IMR-90 (cell line): ENCODE measurements around the gene FAM24B. TPM values are rescaled to one million over a fixed set of nuclear protein-coding genes. Genes with fewer than 3 reads are reported as not detected.

ENCODE experiments used
- ATAC-seq: fragments of 200-7000 bp; cut with Tn5 transposase; 2 replicates; pipeline ENCODE4 v1.9.1; 2020; ENCODE audit warnings: low read depth, mild to moderate bottlenecking, moderate library complexity
- BruUV-seq: library from RNA; stranded (reverse); fragments of 400-500 nt; replicated peaks from 2 replicates; lab custom pipeline; 2021; lab: Mats Ljungman, UMichigan
- CTCF ChIA-PET: fragments of 300-600 bp; formaldehyde crosslinking; extraction: SDS; loops from one replicate; lab custom pipeline; 2021; ENCODE audit warnings: antibody characterized with exemption; lab: Yijun Ruan, JAX
- POLR2A ChIA-PET: fragments of 300-600 bp; sonication (Branson Sonifier 250); formaldehyde crosslinking; loops from one replicate; lab custom pipeline; 2022; ENCODE audit warnings: antibody characterized with exemption; ENCODE audit not compliant: unreplicated experiment; lab: Charles Lee
- DNase-seq: peaks from one replicate; pipeline ENCODE4 v3.0.0; 2013
- H2AFZ ChIP-seq: replicated peaks from 2 replicates; pipeline ENCODE3; 2013; ENCODE audit warnings: low read length, mild to moderate bottlenecking; ENCODE audit not compliant: poor library complexity
- H2AK5ac ChIP-seq: 2 replicates; pipeline ENCODE4 v1.6.1; 2013; ENCODE audit warnings: low read depth, low read length, inconsistent platforms
- H2AK9ac ChIP-seq: replicated peaks from 2 replicates; pipeline ENCODE3; 2013; ENCODE audit warnings: mild to moderate bottlenecking, low read depth, low read length, moderate library complexity; ENCODE audit not compliant: poor library complexity
- H2BK120ac ChIP-seq: 2 replicates; pipeline ENCODE4 v1.6.1; 2013; ENCODE audit warnings: low read depth, low read length, inconsistent platforms
- H2BK15ac ChIP-seq: 3 replicates; pipeline ENCODE4 v1.6.1; 2013; ENCODE audit warnings: low read depth, low read length, inconsistent platforms
- H2BK20ac ChIP-seq: 2 replicates; pipeline ENCODE4 v1.6.1; 2013; ENCODE audit warnings: low read depth, mild to moderate bottlenecking, inconsistent platforms, low read length, moderate library complexity
- H2BK5ac ChIP-seq: 2 replicates; pipeline ENCODE4 v1.6.1; 2013; ENCODE audit warnings: mild to moderate bottlenecking, low read depth, low read length, inconsistent platforms; ENCODE audit not compliant: poor library complexity, severe bottlenecking
- H3K14ac ChIP-seq: replicated peaks from 2 replicates; pipeline ENCODE4 v1.6.1; 2013; ENCODE audit warnings: low read depth, low read length, inconsistent platforms
- H3K18ac ChIP-seq: 2 replicates; pipeline ENCODE4 v1.6.1; 2013; ENCODE audit warnings: low read depth, low read length, control low read depth
- H3K23ac ChIP-seq: 2 replicates; pipeline ENCODE4 v1.6.1; 2013; ENCODE audit warnings: low read depth, low read length, inconsistent platforms
- H3K27ac ChIP-seq: 2 replicates; pipeline ENCODE4 v1.5.1; 2013; ENCODE audit warnings: mild to moderate bottlenecking, control low read depth, low read length; ENCODE audit not compliant: insufficient read depth
- H3K27me3 ChIP-seq: 2 replicates; pipeline ENCODE4 v1.6.1; 2013; ENCODE audit warnings: low read length; ENCODE audit not compliant: control insufficient read depth, insufficient read depth
- H3K36me3 ChIP-seq: 2 replicates; pipeline ENCODE4 v1.6.1; 2013; ENCODE audit warnings: low read length, mixed read lengths; ENCODE audit not compliant: control insufficient read depth, insufficient read depth
- H3K4ac ChIP-seq: 2 replicates; pipeline ENCODE4 v1.6.1; 2013; ENCODE audit warnings: low read depth, low read length, inconsistent platforms
- H3K4me1 ChIP-seq: 2 replicates; pipeline ENCODE4 v1.6.1; 2013; ENCODE audit warnings: low read length, mixed read lengths; ENCODE audit not compliant: control insufficient read depth, insufficient read depth
- H3K4me2 ChIP-seq: 2 replicates; pipeline ENCODE4 v1.6.1; 2013; ENCODE audit warnings: low read depth, mild to moderate bottlenecking, control low read depth, low read length, moderate library complexity
- H3K4me3 ChIP-seq: 2 replicates; pipeline ENCODE4 v1.5.1; 2013; ENCODE audit warnings: low read depth, mild to moderate bottlenecking, control low read depth, low read length, moderate library complexity; ENCODE audit not compliant: insufficient read depth
- H3K56ac ChIP-seq: 2 replicates; pipeline ENCODE4 v1.6.1; 2013; ENCODE audit warnings: low read length, inconsistent platforms; ENCODE audit not compliant: insufficient read depth; ENCODE audit errors: extremely low read depth
- H3K79me1 ChIP-seq, 2 experiments: 2 replicates each; pipeline ENCODE4 v1.6.1; 2013; ENCODE audit warnings: low read length in 2 of 2, inconsistent platforms in 1 of 2, low read depth in 1 of 2
- H3K9ac ChIP-seq: 2 replicates; pipeline ENCODE4 v1.6.1; 2013; ENCODE audit warnings: low read depth, low read length, control low read depth
- H3K9me1 ChIP-seq: 2 replicates; pipeline ENCODE4 v1.6.1; 2013; ENCODE audit warnings: low read length, inconsistent platforms; ENCODE audit not compliant: insufficient read depth
- H3K9me3 ChIP-seq: 2 replicates; pipeline ENCODE4 v1.6.1; 2013; ENCODE audit warnings: low read length; ENCODE audit not compliant: control insufficient read depth, insufficient read depth
- H4K20me1 ChIP-seq: 2 replicates; pipeline ENCODE4 v1.6.1; 2013; ENCODE audit warnings: low read length, inconsistent platforms; ENCODE audit not compliant: insufficient read depth
- H4K5ac ChIP-seq: 2 replicates; pipeline ENCODE4 v1.6.1; 2013; ENCODE audit warnings: mild to moderate bottlenecking, low read depth, low read length, control low read depth
- H4K8ac ChIP-seq, 2 experiments: 2 replicates each; pipeline ENCODE4 v1.6.1; 2013; ENCODE audit warnings: low read depth in 2 of 2, low read length in 2 of 2, control low read depth in 1 of 2, inconsistent platforms in 1 of 2
- H4K91ac ChIP-seq: 2 replicates; pipeline ENCODE4 v1.6.1; 2013; ENCODE audit warnings: low read depth, low read length, inconsistent platforms; ENCODE audit not compliant: insufficient read depth
- BHLHE40 ChIP-seq: fragments of 150-350 bp; IDR thresholded peaks from 2 replicates; pipeline ENCODE4 v1.6.1; 2016; ENCODE audit warnings: mild to moderate bottlenecking, low read depth, low read length
- CEBPB ChIP-seq: IDR thresholded peaks from 2 replicates; pipeline ENCODE4 v1.6.1; 2012; ENCODE audit warnings: low read depth, low read length, improper control_type of control experiment
- CHD1 ChIP-seq: IDR thresholded peaks from 2 replicates; pipeline ENCODE4 v1.6.1; 2012; ENCODE audit warnings: low read depth, low read length, improper control_type of control experiment
- CTCF ChIP-seq: conservative IDR thresholded peaks from 2 replicates; pipeline ENCODE4 v1.5.1; 2012; ENCODE audit warnings: mild to moderate bottlenecking, low read depth, low read length, improper control_type of control experiment
- ELK1 ChIP-seq: fragments of 150-350 bp; IDR thresholded peaks from 2 replicates; pipeline ENCODE4 v1.6.1; 2016; ENCODE audit warnings: low read depth, mild to moderate bottlenecking, low read length, moderate library complexity, borderline replicate concordance
- FOS ChIP-seq: fragments of 150-350 bp; IDR thresholded peaks from 2 replicates; pipeline ENCODE4 v1.6.1; 2016; ENCODE audit warnings: low read depth, low read length
- MAFK ChIP-seq: IDR thresholded peaks from 2 replicates; pipeline ENCODE4 v1.6.1; 2012; ENCODE audit warnings: low read depth, low read length, improper control_type of control experiment
- MAZ ChIP-seq: IDR thresholded peaks from 2 replicates; pipeline ENCODE4 v1.6.1; 2012; ENCODE audit warnings: low read depth, mild to moderate bottlenecking, low read length, improper control_type of control experiment, moderate library complexity, borderline replicate concordance
- MXI1 ChIP-seq: IDR thresholded peaks from 2 replicates; pipeline ENCODE4 v1.6.1; 2012; ENCODE audit warnings: low read depth, mild to moderate bottlenecking, low read length, moderate library complexity, borderline replicate concordance
- NFE2L2 ChIP-seq: fragments of 150-350 bp; IDR thresholded peaks from 2 replicates; pipeline ENCODE4 v1.6.1; 2016; ENCODE audit warnings: low read depth, mild to moderate bottlenecking, low read length
- POLR2A ChIP-seq: IDR thresholded peaks from 2 replicates; pipeline ENCODE4 v1.6.1; 2012; ENCODE audit warnings: mild to moderate bottlenecking, low read depth, low read length
- RAD21 ChIP-seq: IDR thresholded peaks from 2 replicates; pipeline ENCODE4 v1.6.1; 2012; ENCODE audit warnings: low read length, improper control_type of control experiment
- RCOR1 ChIP-seq: IDR thresholded peaks from 2 replicates; pipeline ENCODE4 v1.6.1; 2012; ENCODE audit warnings: mild to moderate bottlenecking, low read length, improper control_type of control experiment; ENCODE audit not compliant: insufficient replicate concordance
- RFX5 ChIP-seq: IDR thresholded peaks from 2 replicates; pipeline ENCODE4 v1.8.0; 2012; ENCODE audit warnings: low read depth, mild to moderate bottlenecking, low read length, moderate library complexity
- SMC3 ChIP-seq: fragments of 150-350 bp; IDR thresholded peaks from 2 replicates; pipeline ENCODE4 v1.6.1; 2016; ENCODE audit warnings: low read depth, mild to moderate bottlenecking, antibody characterized with exemption, low read length, moderate library complexity
- USF2 ChIP-seq: fragments of 150-350 bp; IDR thresholded peaks from 2 replicates; pipeline ENCODE4 v1.6.1; 2017; ENCODE audit warnings: mild to moderate bottlenecking, antibody characterized with exemption, low read length, low read depth
- WGBS, 2 experiments: methylation state at CpG; one replicate each; pipeline versions ENCODE4 v1.1.5 to v1.1.7; 2013; ENCODE audit warnings: missing lambda C conversion rate in 2 of 2; ENCODE audit not compliant: insufficient read length in 1 of 2; ENCODE audit errors: extremely low coverage in 2 of 2; 5-methylcytosine and 5-hydroxymethylcytosine counted together
- dilution Hi-C: fragments of 300-500 bp; cut with HindIII; formaldehyde crosslinking; loops from one replicate; pipeline ENCODE4 v1.14.3; 2018; ENCODE audit warnings: low sequenced_read_pairs; ENCODE audit not compliant: unreplicated experiment
- in situ Hi-C: fragments of 300-500 bp; cut with MboI; formaldehyde crosslinking; loops from 3 replicates; pipeline ENCODE4 v1.14.3; 2019; ENCODE audit warnings: low sequenced_read_pairs, inconsistent platforms, mixed read lengths
- intact Hi-C: fragments of 100-400 bp; cut with micrococcal nuclease; formaldehyde crosslinking; loops from 2 replicates; pipeline ENCODE4 v1.10.0; 2022
- polyA plus RNA-seq, 3 experiments: library from polyadenylated mRNA; depleted of rRNA; stranded (reverse); fragments of >200 nt; gene quantifications; 2 replicates each; pipeline ENCODE4 v1.2.3, GENCODE V29; 2012; ENCODE audit warnings: low replicate concordance in 1 of 3
- total RNA-seq: library from RNA; depleted of rRNA; stranded (reverse); fragments of >200 nt; gene quantifications from 2 replicates; pipeline ENCODE4 v1.2.3, GENCODE V29; 2012

The FAM24B gene
- total and polyA plus RNA-seq, 2 of the 4 experiments (the other 2 are of a cell fraction): 1.6 to 4.3 TPM

- Histone ChIP-seq H3K4ac (no peak overlapping the region), H3K4me2 (no peak overlapping the region), H2AK9ac (no peak overlapping the region), H3K56ac (no peak overlapping the region), H3K9ac (no peak overlapping the region), H2BK20ac (no peak overlapping the region), H4K8ac (no peak overlapping the region), H3K18ac (no peak overlapping the region), H3K9me3 (no peaks in the 10 kb centered on the region), H3K4me1 (no peaks in the 10 kb centered on the region), H2BK120ac (no peak overlapping the region), H4K20me1 (no peaks in the 10 kb centered on the region), H3K14ac (no peak overlapping the region), H4K5ac (no peak overlapping the region), H2BK15ac (no peak overlapping the region), H3K79me1 (no peaks in the 10 kb centered on the region), H3K9me1 (no peaks in the 10 kb centered on the region), H3K27ac (no peak overlapping the region), H2AFZ (no peak overlapping the region), H4K91ac (no peak overlapping the region), H2BK5ac (no peak overlapping the region), H3K4me3 (no peak overlapping the region), H2AK5ac (no peak overlapping the region), H3K27me3 (no peaks in the 10 kb centered on the region), H3K36me3 (no peaks in the 10 kb centered on the region), H3K23ac (no peak overlapping the region)
- intact Hi-C loops: no loop called here
- dilution Hi-C loops: no loop called here
- ATAC-seq (no peak), DNase-seq (no peak)
- ChIA-PET POLR2A (no interaction called here), CTCF (no interaction called here)
- BruUV-seq: no TSS peak
- WGBS, 2 experiments: no CpG with 5 or more reads among the region's 7 CpGs
- TF ChIP-seq RCOR1 (no peak), CEBPB (no peak), MAZ (no peak), MXI1 (no peak), MAFK (no peak), BHLHE40 (no peak), USF2 (no peak), CHD1 (no peak), NFE2L2 (no peak), ELK1 (no peak), RFX5 (no peak), SMC3 (no peak), RAD21 (no peak), FOS (no peak), CTCF (no peak), POLR2A (no peak)
- in situ Hi-C loops: no loop called here
Observed at GRCh38 chr10:122802282-122802681, 77.1 kb downstream of the FAM24B start.
